ENCODE results near the gene SASH1.

DNA sequence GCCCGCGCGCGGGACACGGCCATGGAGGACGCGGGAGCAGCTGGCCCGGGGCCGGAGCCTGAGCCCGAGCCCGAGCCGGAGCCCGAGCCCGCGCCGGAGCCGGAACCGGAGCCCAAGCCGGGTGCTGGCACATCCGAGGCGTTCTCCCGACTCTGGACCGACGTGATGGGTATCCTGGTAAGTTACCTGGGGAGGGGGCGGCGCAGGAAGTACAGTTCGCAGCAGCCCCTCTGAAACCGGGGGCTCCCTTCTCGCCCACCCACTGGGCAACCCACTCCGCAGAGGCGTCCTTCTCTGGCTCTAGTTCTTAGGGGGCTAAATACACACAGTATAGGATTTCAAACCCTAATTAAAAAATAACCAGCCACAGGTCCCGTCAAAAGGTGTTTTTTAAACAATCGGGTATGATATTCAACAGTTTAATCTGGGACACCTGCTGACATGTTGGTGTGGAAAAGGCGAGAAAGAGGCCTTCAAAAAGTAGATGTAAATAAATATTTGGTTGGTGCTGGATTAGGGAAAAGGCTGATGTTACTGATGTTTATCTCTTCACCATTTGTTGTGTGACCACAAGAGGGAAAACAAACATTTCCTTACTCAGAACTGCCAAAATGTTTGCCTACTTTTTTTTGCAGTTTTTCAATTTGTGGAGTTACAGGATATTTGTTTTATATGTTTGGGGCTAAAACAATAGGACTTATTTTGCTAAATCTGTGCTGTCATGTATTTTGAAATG, 577 bp downstream of the SASH1 start:
- TF ChIP-seq POLR2A (IDR thresholded peaks at IDR 0.05) (no peak), POLR2AphosphoS5 (IDR thresholded peaks at IDR 0.05) (no peak)
- TF ChIP-seq, protein P1, sequence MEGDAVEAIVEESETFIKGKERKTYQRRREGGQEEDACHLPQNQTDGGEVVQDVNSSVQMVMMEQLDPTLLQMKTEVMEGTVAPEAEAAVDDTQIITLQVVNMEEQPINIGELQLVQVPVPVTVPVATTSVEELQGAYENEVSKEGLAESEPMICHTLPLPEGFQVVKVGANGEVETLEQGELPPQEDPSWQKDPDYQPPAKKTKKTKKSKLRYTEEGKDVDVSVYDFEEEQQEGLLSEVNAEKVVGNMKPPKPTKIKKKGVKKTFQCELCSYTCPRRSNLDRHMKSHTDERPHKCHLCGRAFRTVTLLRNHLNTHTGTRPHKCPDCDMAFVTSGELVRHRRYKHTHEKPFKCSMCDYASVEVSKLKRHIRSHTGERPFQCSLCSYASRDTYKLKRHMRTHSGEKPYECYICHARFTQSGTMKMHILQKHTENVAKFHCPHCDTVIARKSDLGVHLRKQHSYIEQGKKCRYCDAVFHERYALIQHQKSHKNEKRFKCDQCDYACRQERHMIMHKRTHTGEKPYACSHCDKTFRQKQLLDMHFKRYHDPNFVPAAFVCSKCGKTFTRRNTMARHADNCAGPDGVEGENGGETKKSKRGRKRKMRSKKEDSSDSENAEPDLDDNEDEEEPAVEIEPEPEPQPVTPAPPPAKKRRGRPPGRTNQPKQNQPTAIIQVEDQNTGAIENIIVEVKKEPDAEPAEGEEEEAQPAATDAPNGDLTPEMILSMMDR (IDR thresholded peaks at IDR 0.05) = peak in 3 of 6 experiments; percentile 8 to 47 (median 21)
